Adrenal gland (tissue), 5 donors: Measurements from ENCODE around the gene TBCE.

Source experiments
- POLR2A ChIP-seq, 2 donors: fragments of 450-650 bp; IDR thresholded peaks; one replicate each; pipeline ENCODE4 v1.6.1; 2017; ENCODE audit warnings: antibody characterized with exemption in 2 of 2, mild to moderate bottlenecking in 2 of 2, moderate library complexity in 1 of 2
- TF ChIP-seq, protein P1 (sequence below), 6 experiments: fragments of 450-650 bp in 4 of 6; fragments of 200-600 bp in 2 of 6; sonication (generic) in 1 of 6; IDR thresholded peaks; 1 replicate in 5 of 6; 2 replicates in 1 of 6; pipeline versions ENCODE4 v1.5.1 to v1.8.0; 2016 to 2021; ENCODE audit warnings: antibody characterized with exemption in 6 of 6, mild to moderate bottlenecking in 2 of 6, moderate library complexity in 1 of 6
- donor health status: DM: no; HTN: no; CAD: no.

DNA sequence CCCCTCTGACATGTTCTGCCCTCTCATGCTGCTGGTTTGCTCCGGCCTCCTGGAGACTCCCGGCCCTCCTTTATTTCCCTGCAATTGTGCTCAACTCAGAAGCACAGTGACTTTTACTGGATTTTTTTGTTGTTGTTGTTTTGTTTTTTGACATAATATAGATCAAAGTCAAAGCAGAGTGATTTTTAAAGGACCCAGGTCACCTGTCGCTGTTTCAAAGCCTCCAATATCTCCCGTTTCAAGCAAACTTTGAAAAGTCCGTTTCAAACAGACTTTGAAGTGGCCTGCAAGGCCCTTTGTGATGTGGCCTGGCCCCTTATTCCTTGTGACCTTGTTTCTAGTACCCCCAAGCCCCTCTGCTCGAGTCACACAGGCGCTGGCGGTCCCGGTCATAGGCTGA, 58.1 kb downstream of the TBCE start:
- TF ChIP-seq, protein P1, sequence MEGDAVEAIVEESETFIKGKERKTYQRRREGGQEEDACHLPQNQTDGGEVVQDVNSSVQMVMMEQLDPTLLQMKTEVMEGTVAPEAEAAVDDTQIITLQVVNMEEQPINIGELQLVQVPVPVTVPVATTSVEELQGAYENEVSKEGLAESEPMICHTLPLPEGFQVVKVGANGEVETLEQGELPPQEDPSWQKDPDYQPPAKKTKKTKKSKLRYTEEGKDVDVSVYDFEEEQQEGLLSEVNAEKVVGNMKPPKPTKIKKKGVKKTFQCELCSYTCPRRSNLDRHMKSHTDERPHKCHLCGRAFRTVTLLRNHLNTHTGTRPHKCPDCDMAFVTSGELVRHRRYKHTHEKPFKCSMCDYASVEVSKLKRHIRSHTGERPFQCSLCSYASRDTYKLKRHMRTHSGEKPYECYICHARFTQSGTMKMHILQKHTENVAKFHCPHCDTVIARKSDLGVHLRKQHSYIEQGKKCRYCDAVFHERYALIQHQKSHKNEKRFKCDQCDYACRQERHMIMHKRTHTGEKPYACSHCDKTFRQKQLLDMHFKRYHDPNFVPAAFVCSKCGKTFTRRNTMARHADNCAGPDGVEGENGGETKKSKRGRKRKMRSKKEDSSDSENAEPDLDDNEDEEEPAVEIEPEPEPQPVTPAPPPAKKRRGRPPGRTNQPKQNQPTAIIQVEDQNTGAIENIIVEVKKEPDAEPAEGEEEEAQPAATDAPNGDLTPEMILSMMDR (IDR thresholded peaks at IDR 0.05), result no peak
- TF ChIP-seq POLR2A (IDR thresholded peaks at IDR 0.05), result no peak
